Fibroblast of lung (primary cell): Measurements from ENCODE around the gene LTBP1.

ENCODE experiments used
- CTCF ChIP-seq, 2 donors: IDR thresholded peaks in 1 of 2; conservative IDR thresholded peaks in 1 of 2; 1 replicate in 1 of 2; 2 replicates in 1 of 2; pipeline ENCODE4 v1.5.1; 2011 to 2012; ENCODE audit warnings: low read length in 2 of 2, control low read depth in 1 of 2, inconsistent platforms in 1 of 2, low read depth in 1 of 2, mild to moderate bottlenecking in 1 of 2
- EZH2 ChIP-seq: IDR thresholded peaks from 2 replicates; pipeline ENCODE4 v1.5.1; 2012; ENCODE audit warnings: low read length, control low read depth, mild to moderate bottlenecking; ENCODE audit errors: missing control alignments

GRCh38 chr2:33118651-33119050 is 171.9 kb downstream of the LTBP1 start:
- no peak for TF ChIP-seq CTCF (conservative IDR thresholded peaks at IDR 0.05 in 1 of 2, IDR thresholded peaks at IDR 0.05 in 1 of 2; ENCODE audit: low read depth in 1 of 2, low read length in 2 of 2)
- no peak for TF ChIP-seq EZH2
